Fibroblast of villous mesenchyme (primary cell): ENCODE results near the gene RTN4R. TPM values are rescaled to one million over a fixed set of nuclear protein-coding genes. Genes with fewer than 3 reads are reported as not detected.
"Not testable (repeated sequence)": the region's sequence is repeated elsewhere in the genome, so short reads cannot be mapped to it uniquely, and the experiment has no call there.

Source experiments
- DNase-seq: peaks from one replicate; pipeline ENCODE4 v3.0.0-alpha.2; 2010; ENCODE audit warnings: low read depth
- H3K4me3 ChIP-seq: 2 replicates; pipeline ENCODE4 v1.5.1; 2011; ENCODE audit warnings: low read depth, mild to moderate bottlenecking, low read length
- total RNA-seq: library from RNA; depleted of rRNA; stranded (reverse); fragments of >200 nt; gene quantifications from 2 replicates; pipeline ENCODE4 v1.2.3, GENCODE V29; 2012
- TF ChIP-seq, protein P1 (sequence below): IDR thresholded peaks from 2 replicates; pipeline ENCODE4 v1.5.1; 2012; ENCODE audit warnings: low read depth, mild to moderate bottlenecking, low read length; ENCODE audit not compliant: insufficient read depth

The RTN4R gene
- total RNA-seq, 1 donor = 1.3 TPM

DNA sequence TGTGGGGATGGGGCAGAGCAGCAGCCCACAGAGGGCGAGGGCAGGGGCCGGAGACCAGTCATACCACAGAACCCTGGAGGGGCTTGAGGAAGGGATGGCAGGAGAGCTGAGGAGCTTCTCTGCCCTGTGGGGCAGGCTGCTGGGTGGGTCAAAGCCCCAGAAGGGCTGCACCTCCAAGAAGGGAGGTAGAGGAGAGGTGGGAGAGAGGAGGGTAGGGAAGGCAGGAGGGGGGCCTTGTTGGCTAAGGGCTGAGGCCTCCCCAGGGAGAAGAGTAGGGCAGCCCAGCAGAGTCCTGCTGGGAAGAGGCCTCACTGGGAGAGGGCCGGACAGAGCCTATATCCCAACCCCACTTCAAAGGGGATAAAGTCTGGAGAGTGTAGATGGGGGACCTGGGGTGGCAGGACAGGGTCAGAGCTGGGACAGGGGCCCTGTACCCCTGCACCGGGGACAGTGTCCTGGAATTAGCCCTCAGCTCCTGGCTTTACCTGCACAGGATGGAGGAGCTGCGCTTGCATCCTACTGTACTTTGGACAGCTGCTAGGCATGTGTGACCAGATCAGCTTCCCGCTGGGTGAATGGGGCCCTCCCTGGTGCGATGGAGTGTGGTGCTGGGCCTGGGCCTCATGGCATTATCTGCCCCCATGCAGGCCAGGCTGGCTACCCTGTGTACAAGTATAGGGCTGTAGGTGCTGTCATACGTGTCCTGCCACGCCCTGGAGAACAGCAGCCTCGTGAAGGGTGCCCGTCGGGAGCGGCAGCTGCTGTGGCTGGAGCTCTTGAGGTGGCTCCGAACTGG, 44.5 kb upstream of the RTN4R start:
- H3K4me3 ChIP-seq = no peak overlapping the region
- no peak for DNase-seq
- TF ChIP-seq, protein P1, sequence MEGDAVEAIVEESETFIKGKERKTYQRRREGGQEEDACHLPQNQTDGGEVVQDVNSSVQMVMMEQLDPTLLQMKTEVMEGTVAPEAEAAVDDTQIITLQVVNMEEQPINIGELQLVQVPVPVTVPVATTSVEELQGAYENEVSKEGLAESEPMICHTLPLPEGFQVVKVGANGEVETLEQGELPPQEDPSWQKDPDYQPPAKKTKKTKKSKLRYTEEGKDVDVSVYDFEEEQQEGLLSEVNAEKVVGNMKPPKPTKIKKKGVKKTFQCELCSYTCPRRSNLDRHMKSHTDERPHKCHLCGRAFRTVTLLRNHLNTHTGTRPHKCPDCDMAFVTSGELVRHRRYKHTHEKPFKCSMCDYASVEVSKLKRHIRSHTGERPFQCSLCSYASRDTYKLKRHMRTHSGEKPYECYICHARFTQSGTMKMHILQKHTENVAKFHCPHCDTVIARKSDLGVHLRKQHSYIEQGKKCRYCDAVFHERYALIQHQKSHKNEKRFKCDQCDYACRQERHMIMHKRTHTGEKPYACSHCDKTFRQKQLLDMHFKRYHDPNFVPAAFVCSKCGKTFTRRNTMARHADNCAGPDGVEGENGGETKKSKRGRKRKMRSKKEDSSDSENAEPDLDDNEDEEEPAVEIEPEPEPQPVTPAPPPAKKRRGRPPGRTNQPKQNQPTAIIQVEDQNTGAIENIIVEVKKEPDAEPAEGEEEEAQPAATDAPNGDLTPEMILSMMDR = no peak

DNA sequence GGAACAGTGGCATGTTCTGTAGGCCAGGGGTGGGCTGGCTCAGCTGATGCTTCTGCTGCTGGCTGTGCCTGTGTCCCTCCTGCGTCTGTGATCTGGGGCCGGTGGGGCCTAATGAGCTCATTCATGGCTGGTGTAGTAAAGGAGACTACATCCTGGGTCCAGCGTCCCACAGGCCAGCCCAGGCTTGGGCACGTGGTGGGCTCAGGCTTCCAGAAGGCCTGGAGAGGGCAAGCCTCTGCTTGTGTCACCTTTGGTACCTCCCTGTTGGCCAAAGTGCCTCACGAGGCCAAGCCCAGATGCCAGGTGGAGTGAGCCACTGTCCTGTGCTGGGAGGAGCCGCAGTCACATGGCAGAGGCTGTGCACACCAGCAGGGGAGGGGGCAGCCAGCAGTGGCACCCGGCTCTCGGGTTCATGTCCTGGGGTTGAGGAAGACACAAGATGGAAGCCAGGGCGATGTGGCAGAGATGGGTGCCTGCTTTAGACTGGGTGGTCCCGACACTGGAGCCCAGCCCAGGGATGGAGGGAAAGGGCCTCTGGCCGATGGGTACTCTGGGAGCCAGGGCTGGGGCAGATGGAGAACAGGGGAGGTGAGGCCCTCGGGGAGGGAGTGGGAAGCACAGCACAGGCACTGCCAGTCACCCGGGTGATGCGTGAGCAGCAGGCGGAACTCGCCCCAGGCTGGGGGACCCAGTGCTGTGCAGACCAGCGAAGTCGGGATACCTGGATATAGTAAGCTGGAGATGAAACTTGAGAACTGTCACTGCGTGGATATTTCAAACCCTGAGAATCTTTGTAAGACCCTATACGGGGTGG, 43.3 kb upstream of the RTN4R start:
- not testable (repeated sequence) for H3K4me3 ChIP-seq, DNase-seq

- DNase-seq, H3K4me3 ChIP-seq: not testable (repeated sequence)
Observed at GRCh38 chr22:20310773-20311172, 42.7 kb upstream of the RTN4R start.

GRCh38 chr22:20310180-20310579, 42.1 kb upstream of the RTN4R start:
- DNase-seq, H3K4me3 ChIP-seq: not testable (repeated sequence)

- H3K4me3 ChIP-seq, DNase-seq: not testable (repeated sequence)
Observed at GRCh38 chr22:20308806-20309650, 40.9 kb upstream of the RTN4R start.

- DNase-seq, H3K4me3 ChIP-seq: not testable (repeated sequence)
Observed at GRCh38 chr22:20307448-20308447, 39.6 kb upstream of the RTN4R start.

DNA sequence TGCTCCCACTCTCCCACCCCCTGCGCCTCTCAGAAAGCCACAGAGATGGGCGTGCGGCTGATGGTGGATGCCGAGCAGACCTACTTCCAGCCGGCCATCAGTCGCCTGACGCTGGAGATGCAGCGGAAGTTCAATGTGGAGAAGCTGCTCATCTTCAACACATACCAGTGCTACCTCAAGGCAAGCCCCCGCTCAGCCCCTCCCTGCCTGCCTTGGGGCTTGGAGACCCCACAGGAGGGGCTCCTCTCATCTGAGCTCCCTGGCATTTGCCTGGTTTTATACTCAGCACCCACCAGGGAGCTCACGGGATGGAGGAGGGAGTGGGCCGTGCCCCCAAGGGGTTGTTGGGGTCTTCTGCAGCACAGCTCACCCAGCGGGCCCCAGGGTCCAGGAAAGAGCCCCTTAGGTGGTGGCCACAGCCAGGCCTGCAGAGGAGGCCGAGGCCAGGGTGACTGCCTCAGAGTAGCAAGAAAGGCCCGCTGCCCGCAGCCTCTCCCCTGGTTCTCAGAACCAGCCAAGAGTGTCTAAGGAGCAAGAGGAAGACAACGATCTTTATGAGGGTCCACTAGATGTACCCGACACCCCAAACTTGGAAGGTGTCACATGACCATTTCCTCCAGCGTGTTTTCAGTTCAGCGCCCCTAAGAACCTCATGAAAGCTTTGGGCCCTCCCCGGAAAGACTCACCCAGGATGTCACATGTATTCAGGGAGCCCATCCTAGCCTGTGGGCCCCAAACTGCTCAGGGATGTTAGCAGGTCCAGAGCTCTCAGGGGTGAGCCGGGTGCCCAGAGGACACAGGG, 38.7 kb upstream of the RTN4R start:
- DNase-seq, H3K4me3 ChIP-seq: not testable (repeated sequence)

GRCh38 chr22:20305894-20306645, 38.0 kb upstream of the RTN4R start:
- no peak overlapping the region for H3K4me3 ChIP-seq
- no peak for DNase-seq
- TF ChIP-seq, protein P1 = no peak

- not testable (repeated sequence) for DNase-seq, H3K4me3 ChIP-seq
Observed at GRCh38 chr22:20305230-20305893, 37.2 kb upstream of the RTN4R start.
